ENCODE results near the gene UMAD1. TPM values are rescaled to one million over a fixed set of nuclear protein-coding genes. Genes with fewer than 3 reads are reported as not detected.

Gene UMAD1
- polyA plus RNA-seq, 1 of the 3 experiments (the other 2 are of a cell fraction), result 13.9 TPM

GRCh38 chr7:7699970-7700369 lies 59.4 kb downstream of the UMAD1 start:
- H3K4me1 ChIP-seq (ENCODE audit: control insufficient read depth in 1 of 2, insufficient read depth in 2 of 2, low read depth in 1 of 2, low read length in 1 of 2), result peaks cover 14 to 19% of the 10 kb centered on the region in 2 experiments
- TF ChIP-seq NRF1 (IDR thresholded peaks at IDR 0.05; ENCODE audit: low read depth, low read length) (no peak), RXRA (IDR thresholded peaks at IDR 0.05; ENCODE audit: borderline replicate concordance, low read depth) (no peak), MXI1 (IDR thresholded peaks at IDR 0.05; ENCODE audit: low read depth, low read length) (no peak), TEAD4 (IDR thresholded peaks at IDR 0.05; ENCODE audit: borderline replicate concordance, insufficient read depth) (no peak), RCOR1 (IDR thresholded peaks at IDR 0.05; ENCODE audit: low read length) (no peak), REST (IDR thresholded peaks at IDR 0.05; ENCODE audit: low read depth, low read length) (no peak), EP300 (IDR thresholded peaks at IDR 0.05; ENCODE audit: borderline replicate concordance in 1 of 2, low read depth in 1 of 2, low read length in 1 of 2) (no peak), ELF1 (IDR thresholded peaks at IDR 0.05) (no peak), FOXJ3 (CRISPR knock-in tag; IDR thresholded peaks at IDR 0.05) (no peak), RAD21 (IDR thresholded peaks at IDR 0.05; ENCODE audit: low read length) (no peak), POLR2AphosphoS5 (IDR thresholded peaks at IDR 0.05; ENCODE audit: low read depth, low read length) (no peak)
- H4K20me1 ChIP-seq (ENCODE audit: insufficient read depth), result no peaks in the 10 kb centered on the region
- no peaks in the 10 kb centered on the region for H3K9me3 ChIP-seq
- ChIA-PET POLR2A (no interaction called here), CTCF (interaction anchor here (1.7 to 1.8 kb wide), 2 partner anchors 10 to 18 kb away, joined by 5 to 7 read pairs; no protein-coding TSS in a partner anchor)
- H3F3A ChIP-seq (replicated peaks; ENCODE audit: insufficient read depth), result peaks cover 21% of the 10 kb centered on the region
- H3K27ac ChIP-seq (ENCODE audit: low read depth in 2 of 2, low read length in 1 of 2), result no peak overlapping the region
- DNase-seq, result no peak
- H3K4me2 ChIP-seq, result no peak overlapping the region
- no peaks in the 10 kb centered on the region for H3K79me2 ChIP-seq (ENCODE audit: insufficient read depth)
- no peak overlapping the region for H3K4me3 ChIP-seq (ENCODE audit: low read depth in 2 of 2, low read length in 1 of 2)
- H3K36me3 ChIP-seq (replicated peaks in 1 of 2; ENCODE audit: control insufficient read depth in 1 of 2, insufficient read depth in 2 of 2, low read length in 1 of 2), result no peaks in the 10 kb centered on the region
- no peaks in the 10 kb centered on the region for H3K27me3 ChIP-seq (ENCODE audit: insufficient read depth)
- H2AFZ ChIP-seq (ENCODE audit: low read depth), result no peak overlapping the region
- H3K9ac ChIP-seq, result no peak overlapping the region
- no peaks in the 10 kb centered on the region for H3K9me2 ChIP-seq

- H3K36me3 ChIP-seq (replicated peaks in 1 of 2; ENCODE audit: control insufficient read depth in 1 of 2, insufficient read depth in 2 of 2, low read length in 1 of 2), result no peaks in the 10 kb centered on the region
- H3K27me3 ChIP-seq (ENCODE audit: insufficient read depth), result no peaks in the 10 kb centered on the region
- H3K4me3 ChIP-seq (ENCODE audit: low read depth in 2 of 2, low read length in 1 of 2), result no peak overlapping the region
- H3K27ac ChIP-seq (ENCODE audit: low read depth in 2 of 2, low read length in 1 of 2), result peak overlapping the region in 1 of 2 experiments; percentile 59; a peak in 2 of 4 replicates
- no peaks in the 10 kb centered on the region for H4K20me1 ChIP-seq (ENCODE audit: insufficient read depth)
- H3K9me3 ChIP-seq, result no peaks in the 10 kb centered on the region
- TF ChIP-seq GATA2 (CRISPR knock-in tag; IDR thresholded peaks at IDR 0.05), result peak; percentile 77
- peak; percentile 39; the same call in 1 of the 2 replicates for TF ChIP-seq MXI1 (IDR thresholded peaks at IDR 0.05; ENCODE audit: low read depth, low read length)
- TF ChIP-seq RCOR1 (IDR thresholded peaks at IDR 0.05; ENCODE audit: low read length), result 0 out of 2 replicates have a peak, but pooled peaks have one; percentile 29
- no peak for TF ChIP-seq POLR2AphosphoS5 (IDR thresholded peaks at IDR 0.05; ENCODE audit: low read depth, low read length)
- 0 out of 2 replicates have a peak, but pooled peaks have one; percentile 12 for TF ChIP-seq RFX5 (IDR thresholded peaks at IDR 0.05; ENCODE audit: low read length)
- ChIA-PET POLR2A (no interaction called here), CTCF (interaction anchor here (0.6 to 1.6 kb wide), 5 partner anchors 16 to 172 kb away, joined by 3 to 10 read pairs (median 4); no protein-coding TSS in a partner anchor)
- H3K9ac ChIP-seq, result no peak overlapping the region
- H3K9me2 ChIP-seq, result no peaks in the 10 kb centered on the region
- peaks cover 9% of the 10 kb centered on the region for H3F3A ChIP-seq (replicated peaks; ENCODE audit: insufficient read depth)
- no peak overlapping the region for H3K4me2 ChIP-seq
- H3K4me1 ChIP-seq (ENCODE audit: control insufficient read depth in 1 of 2, insufficient read depth in 2 of 2, low read depth in 1 of 2, low read length in 1 of 2), result peaks cover 15 to 18% of the 10 kb centered on the region in 2 experiments
- H2AFZ ChIP-seq (ENCODE audit: low read depth), result no peak overlapping the region
- peak; percentile 34 for DNase-seq
- no peaks in the 10 kb centered on the region for H3K79me2 ChIP-seq (ENCODE audit: insufficient read depth)
- WGBS (ENCODE audit: low lambda C conversion rate), result 96% methylated on average over 1 of the region's 1 CpG
These were observed 61.0 kb downstream of the UMAD1 start for GRCh38 chr7:7701527-7701926.
